ENCODE results near the gene SND1.

Gene SND1

GRCh38 chr7:128115821-128116723, 464.1 kb downstream of the SND1 start:
- DNase-seq (ENCODE audit: low spot score): no peak

DNA sequence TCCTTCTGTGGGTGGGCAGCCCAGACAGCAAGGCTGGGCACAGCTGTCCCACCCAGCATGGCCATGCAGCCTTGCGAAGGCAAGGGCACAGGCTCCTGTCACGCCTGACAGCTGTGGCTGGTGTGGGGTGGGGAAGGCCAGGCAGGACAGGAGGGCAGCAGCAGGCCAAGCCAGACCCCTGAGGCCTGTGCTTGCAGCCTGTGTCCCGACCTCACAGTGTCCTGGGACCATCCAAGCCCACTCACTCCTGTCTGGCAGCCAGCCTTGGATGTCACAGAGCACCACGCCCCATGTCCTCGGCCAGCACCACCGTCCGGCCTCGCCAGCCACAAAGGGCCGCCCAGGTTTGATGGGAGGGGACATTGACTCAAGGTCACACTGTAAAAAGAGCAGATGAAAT, 464.7 kb downstream of the SND1 start:
- no peak for DNase-seq (ENCODE audit: low spot score)

- no peak for DNase-seq (ENCODE audit: low spot score)
These were observed 465.7 kb downstream of the SND1 start for GRCh38 chr7:128117691-128118090.

GRCh38 chr7:128119036-128119435, 467.0 kb downstream of the SND1 start:
- DNase-seq (ENCODE audit: low spot score): no peak

GRCh38 chr7:128120116-128120515, 468.1 kb downstream of the SND1 start:
- no peak for DNase-seq (ENCODE audit: low spot score)

DNA sequence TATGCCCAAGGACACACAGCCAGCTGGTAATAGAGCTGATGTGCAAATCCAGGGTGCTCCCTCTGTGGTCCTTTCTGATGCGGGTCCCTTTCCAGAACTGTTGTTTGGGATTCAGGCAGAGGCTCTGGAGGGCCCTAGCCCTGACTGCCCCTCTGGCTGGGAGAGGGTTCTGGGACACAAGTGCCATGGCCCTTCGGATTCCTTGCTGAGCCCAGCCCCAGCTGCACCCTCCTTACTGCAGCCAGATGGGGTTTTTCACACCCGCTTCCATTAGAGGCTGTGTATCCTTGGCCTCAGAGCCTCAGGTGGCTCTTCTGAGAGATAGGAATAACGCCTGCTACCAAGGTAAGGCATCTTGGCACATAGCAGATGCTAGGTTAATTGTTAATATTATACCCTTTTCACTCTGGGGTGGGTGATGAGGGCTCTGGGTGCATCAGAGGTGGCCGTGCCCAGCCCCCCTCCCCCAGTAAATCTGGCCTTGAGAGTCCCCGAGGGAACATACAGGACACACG, 469.0 kb downstream of the SND1 start:
- no peak for DNase-seq (ENCODE audit: low spot score)

- no peak for DNase-seq (ENCODE audit: low spot score)
These were observed 469.9 kb downstream of the SND1 start for GRCh38 chr7:128121711-128122530.

DNA sequence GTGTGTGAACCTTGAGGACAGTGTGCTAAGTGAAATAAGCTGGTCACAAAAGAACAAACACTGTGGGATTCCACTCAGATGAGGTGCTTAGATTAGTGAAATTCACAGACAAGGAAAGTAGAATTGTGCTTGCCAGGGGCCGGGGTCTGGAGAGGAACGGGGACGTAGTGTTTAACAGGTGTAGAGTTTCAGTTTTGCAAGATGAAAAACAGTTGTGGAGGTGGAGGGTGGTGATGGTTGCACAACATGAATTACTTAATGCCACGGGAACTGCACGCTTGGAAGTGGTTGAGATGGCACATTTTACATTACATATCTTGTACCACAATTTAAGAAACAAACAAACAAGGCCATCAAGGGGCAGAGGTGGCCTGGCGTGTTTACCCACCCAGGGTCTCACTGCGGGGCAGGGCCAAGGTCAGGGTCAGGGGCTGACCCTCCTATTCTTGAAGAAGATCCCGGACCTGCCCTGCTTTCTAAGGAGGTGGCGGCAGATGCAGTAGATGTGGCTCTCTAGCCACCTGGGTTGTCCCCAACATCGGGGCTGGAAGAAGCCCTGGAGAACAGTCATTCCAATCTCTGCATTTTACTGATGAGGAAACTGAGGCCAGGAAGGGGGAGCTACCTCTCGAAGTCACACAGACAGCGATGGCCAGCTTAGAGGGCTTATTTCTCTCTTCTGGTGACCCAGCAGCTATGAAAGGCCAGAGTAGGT, 470.7 kb downstream of the SND1 start:
- DNase-seq (ENCODE audit: low spot score): no peak

DNA sequence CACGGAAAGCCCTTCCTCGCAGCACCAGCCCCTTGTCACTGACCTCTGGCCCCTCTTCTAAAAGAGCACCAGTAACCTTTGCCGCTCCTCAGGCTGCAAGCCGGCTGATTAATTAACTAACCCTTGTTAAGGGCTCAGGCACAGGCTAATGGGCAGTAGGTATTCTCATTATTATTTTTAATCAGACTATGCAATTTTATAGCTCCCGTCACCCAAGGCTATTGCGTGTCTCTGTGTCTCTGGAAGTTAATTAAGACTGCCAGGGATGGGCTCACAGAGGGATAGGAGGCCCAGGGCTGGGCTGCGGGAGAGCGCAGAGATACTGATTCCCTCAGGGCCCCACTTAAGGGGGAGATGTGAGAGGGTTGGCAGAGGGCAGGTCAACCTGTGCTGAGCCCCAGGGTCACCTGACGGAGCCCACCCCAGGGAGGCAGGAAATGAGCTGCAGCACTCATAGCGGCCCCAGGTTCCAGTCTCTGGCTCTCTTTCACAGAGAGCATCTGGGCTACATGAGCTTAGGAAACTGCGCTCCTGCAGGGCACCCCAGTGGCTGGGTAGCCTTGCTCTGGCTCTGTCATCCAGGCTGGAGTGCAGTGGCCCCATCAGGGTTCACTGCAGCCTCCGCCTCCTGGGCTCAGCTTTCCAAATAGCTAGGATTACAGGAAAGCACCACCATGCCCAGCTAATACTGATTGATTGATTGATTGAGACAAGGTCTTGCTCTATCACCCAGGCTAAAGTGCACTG, 471.5 kb downstream of the SND1 start:
- DNase-seq (ENCODE audit: low spot score): no peak

DNA sequence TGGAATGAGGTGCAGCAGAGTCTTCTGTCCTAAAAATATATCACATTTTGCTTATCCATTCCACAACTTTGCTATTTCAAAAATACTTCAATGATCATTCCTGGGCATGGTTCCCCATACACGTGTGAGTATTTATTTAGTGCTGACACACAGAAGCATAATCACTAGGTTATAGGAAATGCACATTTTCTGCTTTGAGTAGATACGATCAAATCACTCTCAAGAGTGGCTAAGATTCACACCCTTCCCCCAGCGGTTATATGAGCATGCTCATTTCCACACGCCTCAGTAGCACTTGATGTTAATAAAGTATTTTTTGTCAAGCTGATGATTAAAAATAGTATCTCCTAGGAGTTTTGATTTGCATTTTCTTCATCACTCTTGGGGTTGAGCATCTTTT, 472.8 kb downstream of the SND1 start:
- DNase-seq (ENCODE audit: low spot score): no peak

- DNase-seq (ENCODE audit: low spot score): no peak
These were observed 473.8 kb downstream of the SND1 start for GRCh38 chr7:128125816-128126215.

- no peak for DNase-seq (ENCODE audit: low spot score)
These were observed 476.4 kb downstream of the SND1 start for GRCh38 chr7:128128401-128128800.

DNA sequence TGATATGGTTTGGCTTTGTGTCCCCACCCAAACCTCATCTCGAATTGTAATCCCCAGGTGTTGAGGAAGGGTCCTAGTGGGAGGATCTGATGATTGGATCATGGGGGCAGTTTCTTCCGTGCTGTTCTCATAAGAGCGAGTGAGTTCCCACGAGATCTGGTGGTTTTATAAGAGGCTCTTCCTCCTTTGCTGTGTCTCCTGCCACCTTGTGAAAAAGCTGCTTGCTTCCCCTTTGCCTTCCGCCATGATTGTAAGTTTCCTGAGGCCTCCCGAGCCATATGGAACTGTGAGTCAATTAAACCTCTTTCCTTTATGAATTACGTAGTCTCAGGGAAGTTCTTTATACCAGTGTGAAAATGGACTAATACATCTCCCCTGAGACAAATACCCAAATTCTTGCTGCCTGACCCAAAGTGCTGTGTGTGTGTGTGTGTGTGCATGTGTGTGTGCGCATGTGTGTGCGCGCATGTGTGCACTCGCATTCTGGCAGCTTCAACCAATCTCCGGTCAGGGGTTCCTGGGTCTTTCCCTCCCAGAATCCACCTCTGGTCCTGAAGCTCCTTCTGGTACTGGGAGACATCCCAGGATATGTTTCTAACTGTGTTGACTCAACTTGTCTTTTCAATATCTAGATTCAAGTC, 477.4 kb downstream of the SND1 start:
- no peak for DNase-seq (ENCODE audit: low spot score)

DNA sequence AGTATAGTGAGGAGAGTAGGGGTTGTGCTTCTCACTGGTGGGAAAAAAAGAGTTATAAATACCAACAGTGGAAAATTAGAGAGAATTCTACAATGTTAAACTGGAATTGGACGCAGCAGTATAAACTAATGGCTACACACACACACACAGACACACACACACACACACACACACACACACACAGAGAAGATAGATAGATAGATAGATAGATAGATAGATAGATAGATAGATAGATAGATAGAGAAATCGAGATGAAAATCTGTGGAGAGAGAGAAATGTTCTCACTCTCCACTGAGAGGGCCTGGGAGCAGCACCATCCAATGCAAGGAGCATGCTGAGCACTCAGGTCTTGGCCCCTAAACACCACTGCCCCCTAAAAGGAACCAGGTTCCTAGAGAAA, 479.1 kb downstream of the SND1 start:
- DNase-seq (ENCODE audit: low spot score): no peak

DNA sequence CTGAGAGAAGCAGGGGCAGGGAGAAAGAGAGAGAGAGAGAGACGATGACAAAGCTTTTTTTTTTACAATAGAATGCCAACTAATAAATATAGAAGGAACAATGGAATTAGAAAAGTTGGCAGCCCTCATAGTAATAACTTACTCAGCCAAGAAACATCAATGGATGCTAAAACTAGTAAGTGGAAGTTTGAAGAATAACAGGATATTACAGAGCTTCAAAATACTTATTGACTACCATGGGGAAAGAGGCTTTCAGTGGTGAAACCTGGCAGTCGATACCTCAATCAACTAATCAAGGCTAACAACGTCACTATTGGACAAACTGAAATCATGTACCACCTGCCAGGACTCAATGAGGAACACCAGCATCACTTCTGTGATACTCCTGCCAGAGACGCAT, 479.7 kb downstream of the SND1 start:
- DNase-seq (ENCODE audit: low spot score): no peak

DNA sequence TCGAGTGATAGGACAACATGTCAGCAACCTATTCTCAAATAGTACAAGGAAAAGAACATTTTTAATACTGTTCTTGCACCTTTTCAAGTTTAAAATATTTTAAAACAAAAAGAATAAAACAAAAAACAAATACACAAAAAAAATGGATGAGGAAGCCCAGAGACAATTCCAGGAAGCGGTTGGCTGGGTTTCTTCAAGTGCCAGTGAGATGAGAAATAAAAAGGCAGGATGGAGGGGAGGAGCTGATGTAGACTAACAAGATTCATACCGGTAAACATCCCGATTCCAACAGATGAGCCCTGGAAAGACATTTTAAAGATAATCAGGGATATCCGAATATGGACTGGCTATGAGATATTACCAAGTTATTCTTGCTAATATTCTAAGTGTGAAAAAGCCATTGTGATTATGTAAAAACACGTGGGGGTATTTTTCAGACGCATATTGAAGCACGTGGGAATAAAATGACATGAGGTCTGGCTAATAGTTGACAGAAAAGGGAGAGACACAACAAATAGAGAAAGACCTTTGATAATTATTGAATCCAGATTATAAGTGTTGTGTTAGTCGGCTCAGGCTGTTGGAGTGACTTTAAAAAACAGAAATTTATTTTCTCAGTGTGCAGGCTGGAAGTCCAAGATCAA, 480.6 kb downstream of the SND1 start:
- DNase-seq (ENCODE audit: low spot score): no peak

DNA sequence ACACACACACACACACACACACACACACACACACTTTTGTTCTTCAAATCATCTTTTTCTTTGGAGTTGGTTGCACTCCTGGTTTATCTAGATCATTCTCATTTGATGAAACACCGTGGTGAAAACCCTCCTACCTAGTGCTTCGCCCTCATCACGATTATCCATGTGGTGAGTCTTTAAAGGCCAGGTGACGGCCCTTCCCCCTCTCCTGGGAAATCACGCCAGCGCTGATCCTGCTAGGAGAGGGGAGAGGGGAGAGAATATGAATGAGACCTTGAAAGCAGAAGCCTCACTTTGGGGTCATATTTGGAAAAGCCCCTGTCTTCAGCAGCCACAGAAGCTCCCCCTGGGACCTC, 483.1 kb downstream of the SND1 start:
- DNase-seq (ENCODE audit: low spot score): no peak

- DNase-seq (ENCODE audit: low spot score): no peak
These were observed 483.7 kb downstream of the SND1 start for GRCh38 chr7:128135515-128136214.

DNA sequence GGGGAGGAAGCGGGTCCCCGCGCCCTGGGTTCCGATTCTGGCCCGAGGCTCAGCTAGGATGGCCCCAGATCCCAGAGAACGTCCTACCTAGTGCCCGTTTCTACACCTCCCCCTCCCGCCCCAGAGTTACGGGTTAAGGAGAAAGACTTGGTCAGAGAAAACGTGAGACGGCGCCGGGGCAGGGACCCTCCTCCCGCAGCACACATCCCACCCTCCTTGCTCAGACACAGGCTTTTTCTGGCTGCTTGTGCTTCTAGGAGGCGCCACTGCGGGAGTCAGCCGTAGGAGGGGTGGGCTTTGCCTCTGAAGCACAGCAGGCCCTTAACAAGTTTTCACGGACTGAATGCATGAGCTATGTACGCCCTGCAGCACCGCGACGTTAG, 484.2 kb downstream of the SND1 start:
- DNase-seq (ENCODE audit: low spot score): no peak

GRCh38 chr7:128137181-128137580, 485.2 kb downstream of the SND1 start:
- no peak for DNase-seq (ENCODE audit: low spot score)

Measured in RKO (cell line).